ENCODE measurements around the gene PCBP4.
"Not testable (repeated sequence)": the region's sequence is repeated elsewhere in the genome, so short reads cannot be mapped to it uniquely, and the experiment has no call there.

PCBP4 gene

GRCh38 chr3:51933471-51934138, 33.6 kb downstream of the PCBP4 start:
- H3K27ac ChIP-seq (ENCODE audit: low read length), result no peak overlapping the region
- H3K4me1 ChIP-seq (ENCODE audit: control insufficient read depth in 1 of 2, insufficient read depth in 2 of 2, low read length in 2 of 2), result no peaks in the 10 kb centered on the region
- H3K36me3 ChIP-seq (ENCODE audit: control insufficient read depth in 1 of 2, insufficient read depth in 2 of 2, low read length in 2 of 2), result peaks cover 35 to 61% of the 10 kb centered on the region in 2 donors
- H3K4me3 ChIP-seq (ENCODE audit: low read depth in 1 of 2, low read length in 2 of 2), result no peak overlapping the region
- H3K9me3 ChIP-seq (ENCODE audit: control insufficient read depth in 1 of 2, low read length in 2 of 2), result no peaks in the 10 kb centered on the region
- no peaks in the 10 kb centered on the region for H3K27me3 ChIP-seq (ENCODE audit: low read depth, low read length)

GRCh38 chr3:51932471-51933370, 34.5 kb downstream of the PCBP4 start:
- Histone ChIP-seq H3K9me3 (ENCODE audit: control insufficient read depth in 1 of 2, low read length in 2 of 2) (no peaks in the 10 kb centered on the region), H3K4me1 (ENCODE audit: control insufficient read depth in 1 of 2, insufficient read depth in 2 of 2, low read length in 2 of 2) (no peaks in the 10 kb centered on the region), H3K4me3 (ENCODE audit: low read depth in 1 of 2, low read length in 2 of 2) (no peak overlapping the region), H3K27me3 (ENCODE audit: low read depth, low read length) (no peaks in the 10 kb centered on the region), H3K27ac (ENCODE audit: low read length) (no peak overlapping the region), H3K36me3 (ENCODE audit: control insufficient read depth in 1 of 2, insufficient read depth in 2 of 2, low read length in 2 of 2) (peaks cover 26 to 53% of the 10 kb centered on the region in 2 donors)

GRCh38 chr3:51931756-51932155, 35.5 kb downstream of the PCBP4 start:
- Histone ChIP-seq H3K4me1 (ENCODE audit: control insufficient read depth in 1 of 2, insufficient read depth in 2 of 2, low read length in 2 of 2) (no peaks in the 10 kb centered on the region), H3K27me3 (ENCODE audit: low read depth, low read length) (no peaks in the 10 kb centered on the region), H3K4me3 (ENCODE audit: low read depth in 1 of 2, low read length in 2 of 2) (no peak overlapping the region), H3K36me3 (ENCODE audit: control insufficient read depth in 1 of 2, insufficient read depth in 2 of 2, low read length in 2 of 2) (peaks cover 17 to 43% of the 10 kb centered on the region in 2 donors), H3K9me3 (ENCODE audit: control insufficient read depth in 1 of 2, low read length in 2 of 2) (no peaks in the 10 kb centered on the region), H3K27ac (ENCODE audit: low read length) (no peak overlapping the region)

- Histone ChIP-seq H3K36me3 (ENCODE audit: control insufficient read depth in 1 of 2, insufficient read depth in 2 of 2, low read length in 2 of 2) (peaks cover 13 to 30% of the 10 kb centered on the region in 2 donors), H3K27me3 (ENCODE audit: low read depth, low read length) (no peaks in the 10 kb centered on the region), H3K4me1 (ENCODE audit: control insufficient read depth in 1 of 2, insufficient read depth in 2 of 2, low read length in 2 of 2) (no peaks in the 10 kb centered on the region), H3K27ac (ENCODE audit: low read length) (no peak overlapping the region), H3K4me3 (ENCODE audit: low read depth in 1 of 2, low read length in 2 of 2) (no peak overlapping the region), H3K9me3 (ENCODE audit: control insufficient read depth in 1 of 2, low read length in 2 of 2) (no peaks in the 10 kb centered on the region)
Observed at GRCh38 chr3:51930439-51930838, 36.8 kb downstream of the PCBP4 start.

GRCh38 chr3:51929420-51930003, 37.7 kb downstream of the PCBP4 start:
- H3K36me3 ChIP-seq (ENCODE audit: control insufficient read depth in 1 of 2, insufficient read depth in 2 of 2, low read length in 2 of 2), result peaks cover 12 to 21% of the 10 kb centered on the region in 2 donors
- H3K9me3 ChIP-seq (ENCODE audit: control insufficient read depth in 1 of 2, low read length in 2 of 2), result no peaks in the 10 kb centered on the region
- no peak overlapping the region for H3K4me3 ChIP-seq (ENCODE audit: low read depth in 1 of 2, low read length in 2 of 2)
- H3K27me3 ChIP-seq (ENCODE audit: low read depth, low read length), result no peaks in the 10 kb centered on the region
- no peaks in the 10 kb centered on the region for H3K4me1 ChIP-seq (ENCODE audit: control insufficient read depth in 1 of 2, insufficient read depth in 2 of 2, low read length in 2 of 2)
- H3K27ac ChIP-seq (ENCODE audit: low read length), result no peak overlapping the region

- H3K36me3 ChIP-seq (ENCODE audit: control insufficient read depth in 1 of 2, insufficient read depth in 2 of 2, low read length in 2 of 2), result peaks cover 9 to 16% of the 10 kb centered on the region in 2 donors
- not testable (repeated sequence) for H3K4me1 ChIP-seq (ENCODE audit: control insufficient read depth in 1 of 2, insufficient read depth in 2 of 2, low read length in 2 of 2); H3K9me3 ChIP-seq (ENCODE audit: control insufficient read depth in 1 of 2, low read length in 2 of 2); H3K27me3 ChIP-seq (ENCODE audit: low read depth, low read length); H3K27ac ChIP-seq (ENCODE audit: low read length); H3K4me3 ChIP-seq (ENCODE audit: low read depth in 1 of 2, low read length in 2 of 2)
Observed at GRCh38 chr3:51928981-51929380, 38.3 kb downstream of the PCBP4 start.

GRCh38 chr3:51928438-51928837, 38.8 kb downstream of the PCBP4 start:
- H3K27ac ChIP-seq (ENCODE audit: low read length), result no peak overlapping the region
- H3K27me3 ChIP-seq (ENCODE audit: low read depth, low read length), result no peaks in the 10 kb centered on the region
- H3K9me3 ChIP-seq (ENCODE audit: control insufficient read depth in 1 of 2, low read length in 2 of 2), result no peaks in the 10 kb centered on the region
- peaks cover 6 to 11% of the 10 kb centered on the region in 2 donors for H3K36me3 ChIP-seq (ENCODE audit: control insufficient read depth in 1 of 2, insufficient read depth in 2 of 2, low read length in 2 of 2)
- no peaks in the 10 kb centered on the region for H3K4me1 ChIP-seq (ENCODE audit: control insufficient read depth in 1 of 2, insufficient read depth in 2 of 2, low read length in 2 of 2)
- no peak overlapping the region for H3K4me3 ChIP-seq (ENCODE audit: low read depth in 1 of 2, low read length in 2 of 2)

GRCh38 chr3:51927061-51927977, 39.9 kb downstream of the PCBP4 start:
- no peak overlapping the region for H3K27ac ChIP-seq (ENCODE audit: low read length)
- no peaks in the 10 kb centered on the region for H3K9me3 ChIP-seq (ENCODE audit: control insufficient read depth in 1 of 2, low read length in 2 of 2)
- no peaks in the 10 kb centered on the region for H3K4me1 ChIP-seq (ENCODE audit: control insufficient read depth in 1 of 2, insufficient read depth in 2 of 2, low read length in 2 of 2)
- H3K27me3 ChIP-seq (ENCODE audit: low read depth, low read length), result no peaks in the 10 kb centered on the region
- no peak overlapping the region for H3K4me3 ChIP-seq (ENCODE audit: low read depth in 1 of 2, low read length in 2 of 2)
- peaks cover 0 to under 1% of the 10 kb centered on the region in 2 donors for H3K36me3 ChIP-seq (ENCODE audit: control insufficient read depth in 1 of 2, insufficient read depth in 2 of 2, low read length in 2 of 2)

GRCh38 chr3:51921081-51921578, 46.1 kb downstream of the PCBP4 start:
- no peaks in the 10 kb centered on the region for H3K36me3 ChIP-seq (ENCODE audit: control insufficient read depth in 1 of 2, insufficient read depth in 2 of 2, low read length in 2 of 2)

GRCh38 chr3:51916418-51916817, 50.8 kb downstream of the PCBP4 start:
- Histone ChIP-seq H3K36me3 (ENCODE audit: control insufficient read depth in 1 of 2, insufficient read depth in 2 of 2, low read length in 2 of 2) (no peaks in the 10 kb centered on the region), H3K27ac (ENCODE audit: low read length) (no peak overlapping the region), H3K4me3 (ENCODE audit: low read depth in 1 of 2, low read length in 2 of 2) (no peak overlapping the region), H3K27me3 (ENCODE audit: low read depth, low read length) (no peaks in the 10 kb centered on the region), H3K4me1 (ENCODE audit: control insufficient read depth in 1 of 2, insufficient read depth in 2 of 2, low read length in 2 of 2) (no peaks in the 10 kb centered on the region), H3K9me3 (ENCODE audit: control insufficient read depth in 1 of 2, low read length in 2 of 2) (no peaks in the 10 kb centered on the region)

More at GRCh38 chr3:51921081-51921578, 46.1 kb downstream of the PCBP4 start:
- Histone ChIP-seq H3K27ac (ENCODE audit: low read length) (no peak overlapping the region), H3K27me3 (ENCODE audit: low read depth, low read length) (no peaks in the 10 kb centered on the region), H3K9me3 (ENCODE audit: control insufficient read depth in 1 of 2, low read length in 2 of 2) (no peaks in the 10 kb centered on the region), H3K4me3 (ENCODE audit: low read depth in 1 of 2, low read length in 2 of 2) (no peak overlapping the region), H3K4me1 (ENCODE audit: control insufficient read depth in 1 of 2, insufficient read depth in 2 of 2, low read length in 2 of 2) (no peaks in the 10 kb centered on the region)

Measured in muscle layer of duodenum (tissue), 2 donors.